PC-9 (cell line): ENCODE data around the gene TOX2. TPM values are rescaled to one million over a fixed set of nuclear protein-coding genes. Genes with fewer than 3 reads are reported as not detected.
"Not testable (repeated sequence)": the region's sequence is repeated elsewhere in the genome, so short reads cannot be mapped to it uniquely, and the experiment has no call there.

Source experiments
- BruUV-seq: library from RNA; stranded (reverse); fragments of 400-500 nt; replicated peaks from 2 replicates; lab custom pipeline; 2021; lab: Mats Ljungman, UMichigan
- CTCF ChIA-PET: fragments of 300-600 bp; sonication (Branson Sonifier 250); formaldehyde crosslinking; loops from one replicate; lab custom pipeline; 2022; ENCODE audit warnings: antibody characterized with exemption; lab: Charles Lee
- POLR2A ChIA-PET: fragments of 300-600 bp; sonication (Branson Sonifier 250); formaldehyde crosslinking; loops from one replicate; lab custom pipeline; 2022; ENCODE audit warnings: antibody characterized with exemption; ENCODE audit not compliant: unreplicated experiment; lab: Charles Lee
- DNase-seq, 2 experiments: peaks; one replicate each; pipeline versions ENCODE4 v3.0.0 to v3.0.0-alpha.2; 2015 to 2022; ENCODE audit warnings: mixed read lengths in 1 of 2
- H2AFZ ChIP-seq: fragments of 200-600 bp; sonication (generic); 2 replicates; pipeline ENCODE4 v1.8.1; 2017; ENCODE audit warnings: antibody characterized with exemption
- H3F3A ChIP-seq: fragments of 200-600 bp; sonication (generic); 2 replicates; pipeline ENCODE4 v1.8.1; 2017; ENCODE audit warnings: antibody characterized with exemption, mild to moderate bottlenecking, low read depth; ENCODE audit not compliant: insufficient read depth
- H3K27ac ChIP-seq: fragments of 200-600 bp; sonication (generic); 2 replicates; pipeline ENCODE4 v1.6.1; 2016; ENCODE audit warnings: mixed run types
- H3K27me3 ChIP-seq: fragments of 200-600 bp; sonication (generic); 2 replicates; pipeline ENCODE4 v1.6.1; 2016; ENCODE audit warnings: low read depth, mixed run types; ENCODE audit not compliant: insufficient read depth
- H3K36me3 ChIP-seq: fragments of 200-600 bp; sonication (generic); 2 replicates; pipeline ENCODE4 v1.6.1; 2016; ENCODE audit warnings: low read depth, mixed run types
- H3K4me1 ChIP-seq: fragments of 200-600 bp; sonication (generic); replicated peaks from 2 replicates; pipeline ENCODE4 v1.6.1; 2016; ENCODE audit warnings: mixed run types; ENCODE audit not compliant: insufficient read depth
- H3K4me2 ChIP-seq: fragments of 200-600 bp; sonication (generic); 2 replicates; pipeline ENCODE4 v1.6.1; 2017; ENCODE audit warnings: mixed run types
- H3K4me3 ChIP-seq: fragments of 200-600 bp; sonication (generic); 2 replicates; pipeline ENCODE4 v1.6.1; 2016; ENCODE audit warnings: mixed run types
- H3K79me2 ChIP-seq: fragments of 200-600 bp; sonication (generic); 2 replicates; pipeline ENCODE4 v1.6.1; 2017; ENCODE audit warnings: low read depth, mixed run types
- H3K9me2 ChIP-seq: fragments of 200-600 bp; sonication (generic); 2 replicates; pipeline ENCODE4 v1.8.1; 2017; ENCODE audit warnings: mild to moderate bottlenecking; ENCODE audit not compliant: insufficient read depth
- H3K9me3 ChIP-seq: fragments of 200-600 bp; sonication (generic); 2 replicates; pipeline ENCODE4 v1.8.1; 2016; ENCODE audit warnings: low read depth; ENCODE audit not compliant: insufficient read depth
- H4K20me1 ChIP-seq: fragments of 200-600 bp; sonication (generic); 2 replicates; pipeline ENCODE4 v1.8.1; 2017; ENCODE audit not compliant: insufficient read depth
- CTCF ChIP-seq: fragments of 200-600 bp; sonication (generic); conservative IDR thresholded peaks from 2 replicates; pipeline ENCODE4 v1.6.1; 2017; ENCODE audit warnings: mixed run types, antibody characterized with exemption, mild to moderate bottlenecking, moderate library complexity
- EZH2 ChIP-seq: fragments of 200-600 bp; sonication (generic); IDR thresholded peaks from 2 replicates; pipeline ENCODE4 v1.8.0; 2017; ENCODE audit warnings: antibody characterized with exemption, low read depth
- intact Hi-C: fragments of 100-400 bp; cut with micrococcal nuclease; formaldehyde crosslinking; loops from one replicate; pipeline ENCODE4 v1.10.0; 2022; ENCODE audit not compliant: unreplicated experiment
- total RNA-seq: library from RNA; stranded (reverse); gene quantifications from 2 replicates; pipeline ENCODE4 v1.2.3, GENCODE V29; 2021

TOX2 gene
- total RNA-seq, 1 experiment from 2014 or later, result 30.1 TPM

- H3F3A ChIP-seq, result 0 out of 2 replicates have a peak, but pooled peaks cover 8% of the 10 kb centered on the region
- DNase-seq, result no peak
- H3K9me3 ChIP-seq, result no peaks in the 10 kb centered on the region
- TF ChIP-seq EZH2 (no peak), CTCF (no peak)
- no peaks in the 10 kb centered on the region; the same call in 1 of the 2 replicates for H3K4me1 ChIP-seq
- CTCF ChIA-PET, result no interaction called here
- POLR2A ChIA-PET, result no interaction called here
- H3K4me2 ChIP-seq, result no peak overlapping the region
- H3K79me2 ChIP-seq, result no peaks in the 10 kb centered on the region
- H3K27ac ChIP-seq, result no peak overlapping the region
- 0 out of 2 replicates have a peak, but pooled peaks cover 4% of the 10 kb centered on the region for H3K36me3 ChIP-seq
- H3K4me3 ChIP-seq, result no peak overlapping the region
- intact Hi-C loops, result no loop called here
- H4K20me1 ChIP-seq, result peaks cover 6% of the 10 kb centered on the region; the same call in 1 of the 2 replicates
- no TSS peak for BruUV-seq
- no peak overlapping the region for H2AFZ ChIP-seq
- H3K9me2 ChIP-seq, result no peaks in the 10 kb centered on the region
- H3K27me3 ChIP-seq, result no peaks in the 10 kb centered on the region
Observed at GRCh38 chr20:44039741-44040140, 125.1 kb downstream of the TOX2 start.

GRCh38 chr20:44040202-44040915, 125.7 kb downstream of the TOX2 start:
- no peaks in the 10 kb centered on the region for H3K9me3 ChIP-seq
- H3K79me2 ChIP-seq, result no peaks in the 10 kb centered on the region
- no peaks in the 10 kb centered on the region for H3K27me3 ChIP-seq
- CTCF ChIA-PET, result no interaction called here
- no peak for DNase-seq
- H3K9me2 ChIP-seq, result no peaks in the 10 kb centered on the region
- H2AFZ ChIP-seq, result no peak overlapping the region
- no peaks in the 10 kb centered on the region; the same call in 1 of the 2 replicates for H3K4me1 ChIP-seq
- POLR2A ChIA-PET, result interaction anchor here (0.6 kb wide), 1 partner anchor 408 kb away, joined by 6 read pairs; no protein-coding TSS in a partner anchor
- H4K20me1 ChIP-seq, result peaks cover 6% of the 10 kb centered on the region; the same call in 1 of the 2 replicates
- H3K36me3 ChIP-seq, result 0 out of 2 replicates have a peak, but pooled peaks cover 4% of the 10 kb centered on the region
- intact Hi-C loops, result no loop called here
- H3K27ac ChIP-seq, result no peak overlapping the region
- 0 out of 2 replicates have a peak, but pooled peaks cover 8% of the 10 kb centered on the region for H3F3A ChIP-seq
- no peak overlapping the region for H3K4me2 ChIP-seq
- no peak overlapping the region for H3K4me3 ChIP-seq
- no TSS peak for BruUV-seq
- TF ChIP-seq CTCF (no peak), EZH2 (no peak)

GRCh38 chr20:44041001-44041400, 126.3 kb downstream of the TOX2 start:
- Histone ChIP-seq H3K4me1 (no peaks in the 10 kb centered on the region; the same call in 1 of the 2 replicates), H3K4me3 (no peak overlapping the region), H3K27me3 (no peaks in the 10 kb centered on the region), H3K9me2 (no peaks in the 10 kb centered on the region), H3K9me3 (no peaks in the 10 kb centered on the region), H3K36me3 (0 out of 2 replicates have a peak, but pooled peaks cover 4% of the 10 kb centered on the region), H3K27ac (no peak overlapping the region), H3F3A (0 out of 2 replicates have a peak, but pooled peaks cover 8% of the 10 kb centered on the region), H3K79me2 (no peaks in the 10 kb centered on the region), H2AFZ (no peak overlapping the region), H3K4me2 (no peak overlapping the region), H4K20me1 (peaks cover 6% of the 10 kb centered on the region; the same call in 1 of the 2 replicates)
- no peak for DNase-seq
- ChIA-PET POLR2A (no interaction called here), CTCF (no interaction called here)
- TF ChIP-seq EZH2 (no peak), CTCF (no peak)
- intact Hi-C loops, result no loop called here
- BruUV-seq, result no TSS peak

GRCh38 chr20:44044712-44045111, 130.1 kb downstream of the TOX2 start:
- intact Hi-C loops, POLR2A ChIA-PET, H3K9me2 ChIP-seq, BruUV-seq, H3K4me1 ChIP-seq, H3K9me3 ChIP-seq, H3K4me3 ChIP-seq, H3K27me3 ChIP-seq, H3K79me2 ChIP-seq, H3F3A ChIP-seq, H3K27ac ChIP-seq, CTCF ChIA-PET, H4K20me1 ChIP-seq, H3K36me3 ChIP-seq, H2AFZ ChIP-seq: not testable (repeated sequence)
- peak; percentile 41 to 67 for DNase-seq
- H3K4me2 ChIP-seq, result 0 out of 2 replicates have a peak overlapping the region, but pooled peaks have one; percentile 3
